C4-2B (cell line): ENCODE data around the gene ZNF653.

Source experiments
- CTCF ChIP-seq: fragments of 450-650 bp; conservative IDR thresholded peaks from 2 replicates; pipeline ENCODE4 v1.5.1; 2017; ENCODE audit warnings: mild to moderate bottlenecking
- ZFX ChIP-seq: fragments of 450-650 bp; IDR thresholded peaks from 2 replicates; pipeline ENCODE4 v1.6.1; 2017

- peak; percentile 91 for TF ChIP-seq CTCF
- no peak for TF ChIP-seq ZFX
These were observed 58.9 kb downstream of the ZNF653 start for GRCh38 chr19:11446652-11447301.
